SU-DHL-6 (cell line): ENCODE measurements around the gene LRCH1.

ENCODE experiments used
- H2AFZ ChIP-seq: fragments of 200-600 bp; sonication (generic); 2 replicates; pipeline ENCODE4 v1.6.1; 2014; ENCODE audit warnings: low read depth, mild to moderate bottlenecking, moderate library complexity, mixed read lengths, antibody characterized with exemption, low read length; ENCODE audit not compliant: severe bottlenecking
- H3F3A ChIP-seq: fragments of 200-600 bp; shearing (Covaris generic); 2 replicates; pipeline ENCODE4 v1.6.0; 2016; ENCODE audit warnings: antibody characterized with exemption, mild to moderate bottlenecking; ENCODE audit not compliant: insufficient read depth
- H3K27ac ChIP-seq: fragments of 200-600 bp; sonication (generic); 2 replicates; pipeline ENCODE4 v1.5.1; 2016; ENCODE audit warnings: low read depth, mild to moderate bottlenecking, low read length, moderate library complexity, mixed read lengths
- H3K27me3 ChIP-seq: fragments of 200-600 bp; sonication (generic), shearing (Covaris generic); 2 replicates; pipeline ENCODE4 v1.6.0; 2014; ENCODE audit warnings: mild to moderate bottlenecking, low read length
- H3K36me3 ChIP-seq: fragments of 200-600 bp; sonication (generic); 2 replicates; pipeline ENCODE4 v1.6.1; 2014; ENCODE audit warnings: mild to moderate bottlenecking, low read length, mixed read lengths
- H3K4me2 ChIP-seq: fragments of 300-600, 200-600 bp; shearing (Covaris generic), sonication (generic); 2 replicates; pipeline ENCODE4 v1.6.0; 2014; ENCODE audit warnings: low read length, low read depth, mild to moderate bottlenecking; ENCODE audit not compliant: poor library complexity, severe bottlenecking
- H3K4me3 ChIP-seq: fragments of 200-600 bp; sonication (generic); 2 replicates; pipeline ENCODE4 v1.5.1; 2014; ENCODE audit warnings: antibody characterized with exemption, low read length, mild to moderate bottlenecking, mixed read lengths; ENCODE audit not compliant: insufficient read depth, poor library complexity, severe bottlenecking
- H3K79me2 ChIP-seq: fragments of 200-600 bp; sonication (generic); 2 replicates; pipeline ENCODE4 v1.6.1; 2014; ENCODE audit warnings: mild to moderate bottlenecking, low read length, moderate library complexity; ENCODE audit not compliant: insufficient read depth
- H3K9ac ChIP-seq: fragments of 200-600 bp; sonication (generic); 2 replicates; pipeline ENCODE4 v1.7.0; 2014; ENCODE audit warnings: mild to moderate bottlenecking, low read length
- H3K9me2 ChIP-seq: fragments of 200-600 bp; sonication (generic); replicated peaks from 2 replicates; pipeline ENCODE4 v1.6.1; 2014; ENCODE audit warnings: low read length; ENCODE audit not compliant: insufficient read depth
- H3K9me3 ChIP-seq: fragments of 200-600 bp; sonication (generic); 2 replicates; pipeline ENCODE4 v1.6.1; 2014; ENCODE audit warnings: low read length, mixed read lengths; ENCODE audit not compliant: insufficient read depth
- H4K20me1 ChIP-seq: fragments of 200-600 bp; sonication (generic); 2 replicates; pipeline ENCODE4 v1.6.1; 2014; ENCODE audit warnings: low read depth, mild to moderate bottlenecking, antibody characterized with exemption, low read length, moderate library complexity, mixed read lengths
- CTCF ChIP-seq: fragments of 200-600 bp; sonication (generic); IDR thresholded peaks from one replicate; pipeline ENCODE4 v1.5.1; 2017; ENCODE audit warnings: antibody characterized with exemption, mild to moderate bottlenecking, low read length, moderate library complexity; ENCODE audit not compliant: insufficient read depth, poor library complexity, severe bottlenecking
- EZH2phosphoT487 ChIP-seq: fragments of 200-600 bp; sonication (generic), shearing (Covaris generic); conservative IDR thresholded peaks from 2 replicates; pipeline ENCODE4 v1.6.1; 2018; ENCODE audit warnings: mild to moderate bottlenecking, antibody characterized with exemption, low read length, moderate library complexity, mixed read lengths

The LRCH1 gene

GRCh38 chr13:46607768-46608564 is 55.0 kb downstream of the LRCH1 start:
- Histone ChIP-seq H3K79me2 (peaks cover 73% of the 10 kb centered on the region), H3K4me2 (no peak overlapping the region), H3F3A (0 out of 2 replicates have a peak, but pooled peaks cover 3% of the 10 kb centered on the region), H3K9me3 (no peaks in the 10 kb centered on the region), H3K4me3 (no peak overlapping the region), H3K36me3 (no peaks in the 10 kb centered on the region), H3K27me3 (no peaks in the 10 kb centered on the region), H4K20me1 (peaks cover 16% of the 10 kb centered on the region), H3K27ac (no peak overlapping the region), H3K9ac (no peak overlapping the region), H3K9me2 (no peaks in the 10 kb centered on the region), H2AFZ (no peak overlapping the region)
- no peak for TF ChIP-seq EZH2phosphoT487
- no peak for TF ChIP-seq CTCF

GRCh38 chr13:46609052-46609451 is 56.1 kb downstream of the LRCH1 start:
- no peaks in the 10 kb centered on the region for H3K27me3 ChIP-seq
- H3K9me2 ChIP-seq: no peaks in the 10 kb centered on the region
- H3F3A ChIP-seq: 0 out of 2 replicates have a peak, but pooled peaks cover 3% of the 10 kb centered on the region
- H3K9me3 ChIP-seq: no peaks in the 10 kb centered on the region
- no peak overlapping the region for H3K9ac ChIP-seq
- H3K4me2 ChIP-seq: no peak overlapping the region
- H4K20me1 ChIP-seq: peaks cover 16% of the 10 kb centered on the region
- H3K27ac ChIP-seq: no peak overlapping the region
- H3K79me2 ChIP-seq: peaks cover 72% of the 10 kb centered on the region
- TF ChIP-seq EZH2phosphoT487 (no peak), CTCF (no peak)
- H2AFZ ChIP-seq: no peak overlapping the region
- no peaks in the 10 kb centered on the region for H3K36me3 ChIP-seq
- no peak overlapping the region for H3K4me3 ChIP-seq

- no peaks in the 10 kb centered on the region for H3K36me3 ChIP-seq
- H3K9me2 ChIP-seq: no peaks in the 10 kb centered on the region
- no peak overlapping the region for H3K4me2 ChIP-seq
- peaks cover 16% of the 10 kb centered on the region for H4K20me1 ChIP-seq
- no peak overlapping the region for H3K9ac ChIP-seq
- H3K4me3 ChIP-seq: no peak overlapping the region
- H2AFZ ChIP-seq: no peak overlapping the region
- 0 out of 2 replicates have a peak, but pooled peaks cover 3% of the 10 kb centered on the region for H3F3A ChIP-seq
- H3K79me2 ChIP-seq: peaks cover 76% of the 10 kb centered on the region
- no peak overlapping the region for H3K27ac ChIP-seq
- no peak for TF ChIP-seq EZH2phosphoT487
- TF ChIP-seq CTCF: no peak
- no peaks in the 10 kb centered on the region for H3K9me3 ChIP-seq
- H3K27me3 ChIP-seq: no peaks in the 10 kb centered on the region
These were observed 56.8 kb downstream of the LRCH1 start for GRCh38 chr13:46609726-46610125.
